ENCODE data around the gene EFTUD2. TPM values are rescaled to one million over a fixed set of nuclear protein-coding genes. Genes with fewer than 3 reads are reported as not detected.
"Not testable (repeated sequence)": the region's sequence is repeated elsewhere in the genome, so short reads cannot be mapped to it uniquely, and the experiment has no call there.

Gene EFTUD2
- total RNA-seq (10 to 100 TPM; 90.1 to 93.3 TPM), polyA plus RNA-seq (10 to 100 TPM; 35.5 to 56.4 TPM)
- long read RNA-seq, donor 1, full-length matches to known transcripts, result 9 of 37 reads
- long read RNA-seq, donor 1, partial matches to known transcripts, result 17 of 37 reads
- long read RNA-seq, donor 1, other reads (novel, unspliced or antisense), result 11 of 37 reads
- long read RNA-seq, donor 2, full-length matches to known transcripts, result 2 of 2 reads
- long read RNA-seq, donor 2, partial matches to known transcripts, result 0 of 2 reads
- long read RNA-seq, donor 2, other reads (novel, unspliced or antisense), result 0 of 2 reads
- long read RNA-seq, donor 3, full-length matches to known transcripts, result 1 of 1 reads
- long read RNA-seq, donor 3, partial matches to known transcripts, result 0 of 1 reads
- long read RNA-seq, donor 3, other reads (novel, unspliced or antisense), result 0 of 1 reads
- long read RNA-seq, donor 4, partial matches to known transcripts, result 0 of 1 reads
- long read RNA-seq, donor 4, other reads (novel, unspliced or antisense), result 0 of 1 reads
- long read RNA-seq, donor 5, full-length matches to known transcripts, result 5 of 5 reads
- long read RNA-seq, donor 5, partial matches to known transcripts, result 0 of 5 reads
- long read RNA-seq, donor 5, other reads (novel, unspliced or antisense), result 0 of 5 reads

- TF ChIP-seq CTCF (IDR thresholded peaks at IDR 0.05; ENCODE audit: control extremely low read depth, extremely low read depth), result no peak
- peak within 1 kb of the TSS; percentile 98 for H3K4me3 ChIP-seq
- peaks cover 0 to 3% (median 2%) of the 10 kb centered on the region in 4 donors for H3K36me3 ChIP-seq (ENCODE audit: control insufficient read depth in 4 of 4, insufficient read depth in 4 of 4, low read length in 4 of 4)
- DNase-seq (peak; percentile 94 to 96 (median 95)), ATAC-seq (ENCODE audit: insufficient read depth, low FRiP score) (peak; percentile 93)
- peak within 1 kb of the TSS; percentile 76 to 92 for H3K27ac ChIP-seq (ENCODE audit: low read depth in 1 of 2, low read length in 1 of 2)
- WGBS, 2 donors, result 0% methylated on average over 54 of the region's 54 CpGs
- H3K9me3 ChIP-seq (ENCODE audit: control insufficient read depth in 4 of 4, insufficient read depth in 3 of 4, low read length in 3 of 4), result no peaks in the 10 kb centered on the region
- H3K4me1 ChIP-seq (ENCODE audit: control insufficient read depth in 5 of 5, insufficient read depth in 5 of 5, low read length in 5 of 5), result peaks cover 0 to 23% (median 3%) of the 10 kb centered on the region in 5 donors
- H3K9ac ChIP-seq (ENCODE audit: insufficient read depth in 1 of 2, low read length in 2 of 2), result peak within 1 kb of the TSS; percentile 74 to 90
- H3K27me3 ChIP-seq (ENCODE audit: control insufficient read depth in 3 of 3, insufficient read depth in 3 of 3, low read length in 2 of 3), result no peaks in the 10 kb centered on the region
These were observed at the start of gene EFTUD2 for GRCh38 chr17:44899074-44899782. Gene EFTUD2, minus strand, starts transcription at chr17:44899445. Its CDS starts 4,924 bp downstream, at chr17:44894521.

- H3K9ac ChIP-seq (ENCODE audit: insufficient read depth in 1 of 2, low read length in 2 of 2), result peak overlapping the region in 1 of 2 donors; percentile 80
- TF ChIP-seq CTCF (IDR thresholded peaks at IDR 0.05; ENCODE audit: control extremely low read depth, extremely low read depth), result no peak
- ATAC-seq (ENCODE audit: insufficient read depth, low FRiP score), result no peak
- no peaks in the 10 kb centered on the region for H3K36me3 ChIP-seq (ENCODE audit: control insufficient read depth in 4 of 4, insufficient read depth in 4 of 4, low read length in 4 of 4)
- peak overlapping the region in 1 of 2 donors; percentile 85 for H3K27ac ChIP-seq (ENCODE audit: low read depth in 1 of 2, low read length in 1 of 2)
- peaks cover 0 to 4% (median 0%) of the 10 kb centered on the region in 4 donors for H3K9me3 ChIP-seq (ENCODE audit: control insufficient read depth in 4 of 4, insufficient read depth in 3 of 4, low read length in 3 of 4)
- peaks cover 0 to 10% (median 0%) of the 10 kb centered on the region in 5 donors for H3K4me1 ChIP-seq (ENCODE audit: control insufficient read depth in 5 of 5, insufficient read depth in 5 of 5, low read length in 5 of 5)
- DNase-seq, result no peak
- peak overlapping the region; percentile 57 for H3K4me3 ChIP-seq
- H3K27me3 ChIP-seq (ENCODE audit: control insufficient read depth in 3 of 3, insufficient read depth in 3 of 3, low read length in 2 of 3), result no peaks in the 10 kb centered on the region
- WGBS, 2 donors, result 65 to 67% methylated on average over 7 of the region's 7 CpGs
These were observed 49.1 kb upstream of the EFTUD2 start for GRCh38 chr17:44948315-44948795.

- TF ChIP-seq CTCF (IDR thresholded peaks at IDR 0.05; ENCODE audit: control extremely low read depth, extremely low read depth), result no peak
- Histone ChIP-seq H3K27ac (ENCODE audit: low read depth in 1 of 2, low read length in 1 of 2) (peak within 1 kb of the TSS in 1 of 2 donors; percentile 85), H3K36me3 (ENCODE audit: control insufficient read depth in 4 of 4, insufficient read depth in 4 of 4, low read length in 4 of 4) (no peaks in the 10 kb centered on the region), H3K9me3 (ENCODE audit: control insufficient read depth in 4 of 4, insufficient read depth in 3 of 4, low read length in 3 of 4) (no peaks in the 10 kb centered on the region), H3K27me3 (ENCODE audit: control insufficient read depth in 3 of 3, insufficient read depth in 3 of 3, low read length in 2 of 3) (no peaks in the 10 kb centered on the region), H3K4me1 (ENCODE audit: control insufficient read depth in 5 of 5, insufficient read depth in 5 of 5, low read length in 5 of 5) (peaks cover 0 to 10% (median 0%) of the 10 kb centered on the region in 5 donors), H3K4me3 (peak within 1 kb of the TSS; percentile 57), H3K9ac (ENCODE audit: insufficient read depth in 1 of 2, low read length in 2 of 2) (peak within 1 kb of the TSS; percentile 27 to 80)
- 1 to 2% methylated on average over 61 to 62 of the region's 62 CpGs for WGBS, 2 donors
- peak; percentile 93 to 97 (median 96) for DNase-seq
- peak; percentile 97 for ATAC-seq (ENCODE audit: insufficient read depth, low FRiP score)
These were observed 48.4 kb upstream of the EFTUD2 start, which contains the start of gene KIF18B for GRCh38 chr17:44947461-44948314. Gene KIF18B, minus strand, starts transcription at chr17:44947773. Its CDS starts 11,429 bp downstream, at chr17:44936344.

GRCh38 chr17:44945652-44946051, 46.4 kb upstream of the EFTUD2 start:
- ATAC-seq (ENCODE audit: insufficient read depth, low FRiP score); H3K36me3 ChIP-seq (ENCODE audit: control insufficient read depth in 4 of 4, insufficient read depth in 4 of 4, low read length in 4 of 4); H3K27ac ChIP-seq (ENCODE audit: low read depth in 1 of 2, low read length in 1 of 2); H3K9ac ChIP-seq (ENCODE audit: insufficient read depth in 1 of 2, low read length in 2 of 2); H3K27me3 ChIP-seq (ENCODE audit: control insufficient read depth in 3 of 3, insufficient read depth in 3 of 3, low read length in 2 of 3); H3K4me3 ChIP-seq; H3K4me1 ChIP-seq (ENCODE audit: control insufficient read depth in 5 of 5, insufficient read depth in 5 of 5, low read length in 5 of 5); DNase-seq; H3K9me3 ChIP-seq (ENCODE audit: control insufficient read depth in 4 of 4, insufficient read depth in 3 of 4, low read length in 3 of 4): not testable (repeated sequence)
- 96% methylated on average over 9 to 10 of the region's 10 CpGs for WGBS, 2 donors
